K562 (cell line): ENCODE results near the gene DPH1. TPM values are rescaled to one million over a fixed set of nuclear protein-coding genes. Genes with fewer than 3 reads are reported as not detected.

Experiments used
- BDP1 ChIP-seq: IDR thresholded peaks from 3 replicates; pipeline ENCODE4 v1.6.1; 2011; ENCODE audit not compliant: insufficient read length, insufficient read depth
- MGA ChIP-seq: fragments of 450-650 bp; IDR thresholded peaks from 2 replicates; pipeline ENCODE4 v1.6.1; 2016; ENCODE audit warnings: mild to moderate bottlenecking, moderate library complexity
- MXI1 ChIP-seq: IDR thresholded peaks from 2 replicates; pipeline ENCODE4 v1.6.1; 2011; ENCODE audit warnings: low read depth, mild to moderate bottlenecking, improper control_type of control experiment, low read length
- XRCC4 ChIP-seq: IDR thresholded peaks from one replicate; pipeline ENCODE4 v1.6.1; 2011; ENCODE audit not compliant: insufficient read depth, insufficient read length; ENCODE audit errors: extremely low read depth
- polyA plus RNA-seq, 8 experiments: library from polyadenylated mRNA; depleted of rRNA in 4 of 8; stranded (reverse) in 5 of 8; unstranded in 3 of 8; fragments of >200 nt; fragmentation: Nextera tagmentation in 2 of 8; fragmentation: Illumina TruSeq in 1 of 8; extraction: Ambion mirVana in 2 of 8; extraction: Trizol in 1 of 8; gene quantifications; 2 replicates each; pipeline versions ENCODE4 v1.2.1 to v1.2.3, GENCODE V29; 2011 to 2014; ENCODE audit warnings: inconsistent platforms in 1 of 8, missing spikeins in 1 of 8
- total RNA-seq, 7 experiments: library from RNA; depleted of rRNA in 6 of 7; stranded (reverse); fragments of >200 nt in 6 of 7; fragmentation: Illumina TruSeq in 2 of 7; extraction: Trizol in 2 of 7; gene quantifications; 2 replicates each; pipeline versions ENCODE4 v1.2.1 to v1.2.3, GENCODE V29; 2011 to 2021; ENCODE audit warnings: low replicate concordance in 1 of 7
- TF ChIP-seq, protein P1 (sequence below): fragments of 450-650 bp; IDR thresholded peaks from 2 replicates; pipeline ENCODE4 v1.6.1; 2016; ENCODE audit warnings: low read depth

DPH1 gene
- total and polyA plus RNA-seq, 9 of the 15 experiments (the other 6 are each of a cell fraction or from before 2014, with no cell fraction given) = 0.42 to 40.6 (median 20.2) TPM

GRCh38 chr17:2029911-2030778 lies at the start of gene DPH1 (continued):
- no peak for TF ChIP-seq MGA
- no peak for TF ChIP-seq XRCC4
- TF ChIP-seq BDP1 = no peak
- TF ChIP-seq MXI1 = peak; percentile 90; the same call in 1 of the 2 replicates
- TF ChIP-seq, protein P1, sequence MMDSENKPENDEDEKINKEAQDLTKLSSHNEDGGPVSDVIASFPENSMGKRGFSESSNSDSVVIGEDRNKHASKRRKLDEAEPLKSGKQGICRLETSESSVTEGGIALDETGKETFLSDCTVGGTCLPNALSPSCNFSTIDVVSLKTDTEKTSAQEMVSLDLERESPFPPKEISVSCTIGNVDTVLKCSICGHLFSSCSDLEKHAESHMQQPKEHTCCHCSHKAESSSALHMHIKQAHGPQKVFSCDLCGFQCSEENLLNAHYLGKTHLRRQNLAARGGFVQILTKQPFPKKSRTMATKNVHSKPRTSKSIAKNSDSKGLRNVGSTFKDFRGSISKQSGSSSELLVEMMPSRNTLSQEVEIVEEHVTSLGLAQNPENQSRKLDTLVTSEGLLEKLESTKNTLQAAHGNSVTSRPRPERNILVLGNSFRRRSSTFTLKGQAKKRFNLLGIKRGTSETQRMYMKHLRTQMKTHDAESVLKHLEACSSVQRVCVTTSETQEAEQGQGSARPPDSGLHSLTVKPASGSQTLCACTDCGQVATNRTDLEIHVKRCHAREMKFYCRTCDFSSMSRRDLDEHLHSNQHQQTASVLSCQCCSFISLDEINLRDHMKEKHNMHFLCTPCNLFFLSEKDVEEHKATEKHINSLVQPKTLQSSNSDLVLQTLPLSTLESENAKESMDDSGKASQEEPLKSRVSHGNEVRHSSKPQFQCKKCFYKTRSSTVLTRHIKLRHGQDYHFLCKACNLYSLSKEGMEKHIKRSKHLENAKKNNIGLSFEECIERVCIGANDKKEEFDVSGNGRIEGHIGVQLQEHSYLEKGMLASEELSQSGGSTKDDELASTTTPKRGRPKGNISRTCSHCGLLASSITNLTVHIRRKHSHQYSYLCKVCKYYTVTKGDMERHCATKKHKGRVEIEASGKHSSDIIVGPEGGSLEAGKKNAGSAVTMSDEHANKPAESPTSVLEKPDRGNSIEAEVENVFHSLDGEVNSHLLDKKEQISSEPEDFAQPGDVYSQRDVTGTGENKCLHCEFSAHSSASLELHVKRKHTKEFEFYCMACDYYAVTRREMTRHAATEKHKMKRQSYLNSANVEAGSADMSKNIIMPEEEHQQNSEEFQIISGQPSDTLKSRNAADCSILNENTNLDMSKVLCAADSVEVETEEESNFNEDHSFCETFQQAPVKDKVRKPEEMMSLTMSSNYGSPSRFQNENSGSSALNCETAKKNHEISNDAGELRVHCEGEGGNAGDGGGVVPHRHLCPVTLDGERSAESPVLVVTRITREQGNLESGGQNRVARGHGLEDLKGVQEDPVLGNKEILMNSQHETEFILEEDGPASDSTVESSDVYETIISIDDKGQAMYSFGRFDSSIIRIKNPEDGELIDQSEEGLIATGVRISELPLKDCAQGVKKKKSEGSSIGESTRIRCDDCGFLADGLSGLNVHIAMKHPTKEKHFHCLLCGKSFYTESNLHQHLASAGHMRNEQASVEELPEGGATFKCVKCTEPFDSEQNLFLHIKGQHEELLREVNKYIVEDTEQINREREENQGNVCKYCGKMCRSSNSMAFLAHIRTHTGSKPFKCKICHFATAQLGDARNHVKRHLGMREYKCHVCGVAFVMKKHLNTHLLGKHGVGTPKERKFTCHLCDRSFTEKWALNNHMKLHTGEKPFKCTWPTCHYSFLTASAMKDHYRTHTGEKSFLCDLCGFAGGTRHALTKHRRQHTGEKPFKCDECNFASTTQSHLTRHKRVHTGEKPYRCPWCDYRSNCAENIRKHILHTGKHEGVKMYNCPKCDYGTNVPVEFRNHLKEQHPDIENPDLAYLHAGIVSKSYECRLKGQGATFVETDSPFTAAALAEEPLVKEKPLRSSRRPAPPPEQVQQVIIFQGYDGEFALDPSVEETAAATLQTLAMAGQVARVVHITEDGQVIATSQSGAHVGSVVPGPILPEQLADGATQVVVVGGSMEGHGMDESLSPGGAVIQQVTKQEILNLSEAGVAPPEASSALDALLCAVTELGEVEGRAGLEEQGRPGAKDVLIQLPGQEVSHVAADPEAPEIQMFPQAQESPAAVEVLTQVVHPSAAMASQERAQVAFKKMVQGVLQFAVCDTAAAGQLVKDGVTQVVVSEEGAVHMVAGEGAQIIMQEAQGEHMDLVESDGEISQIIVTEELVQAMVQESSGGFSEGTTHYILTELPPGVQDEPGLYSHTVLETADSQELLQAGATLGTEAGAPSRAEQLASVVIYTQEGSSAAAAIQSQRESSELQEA = no peak
